HEK293T (cell line): Measurements from ENCODE around the gene APOL4.

ENCODE experiments used
- ELF4 ChIP-seq: fragments of 450-650 bp; IDR thresholded peaks from 2 replicates; pipeline ENCODE4 v1.6.1; 2017; ENCODE audit warnings: antibody characterized with exemption
- FOXA1 ChIP-seq: fragments of 450-650 bp; IDR thresholded peaks from 2 replicates; pipeline ENCODE4 v1.6.1; 2016; ENCODE audit warnings: mild to moderate bottlenecking
- FOXK2 ChIP-seq: fragments of 450-650 bp; IDR thresholded peaks from 2 replicates; pipeline ENCODE4 v1.6.1; 2016; ENCODE audit warnings: mild to moderate bottlenecking
- FOXM1 ChIP-seq: fragments of 450-650 bp; IDR thresholded peaks from 2 replicates; pipeline ENCODE4 v1.6.1; 2017; ENCODE audit warnings: mild to moderate bottlenecking, borderline replicate concordance
- SUZ12 ChIP-seq: fragments of 450-650 bp; IDR thresholded peaks from 2 replicates; pipeline ENCODE4 v1.6.1; 2016; ENCODE audit warnings: mild to moderate bottlenecking
- ZNF384 ChIP-seq: fragments of 450-650 bp; IDR thresholded peaks from 2 replicates; pipeline ENCODE4 v1.6.1; 2016

DNA sequence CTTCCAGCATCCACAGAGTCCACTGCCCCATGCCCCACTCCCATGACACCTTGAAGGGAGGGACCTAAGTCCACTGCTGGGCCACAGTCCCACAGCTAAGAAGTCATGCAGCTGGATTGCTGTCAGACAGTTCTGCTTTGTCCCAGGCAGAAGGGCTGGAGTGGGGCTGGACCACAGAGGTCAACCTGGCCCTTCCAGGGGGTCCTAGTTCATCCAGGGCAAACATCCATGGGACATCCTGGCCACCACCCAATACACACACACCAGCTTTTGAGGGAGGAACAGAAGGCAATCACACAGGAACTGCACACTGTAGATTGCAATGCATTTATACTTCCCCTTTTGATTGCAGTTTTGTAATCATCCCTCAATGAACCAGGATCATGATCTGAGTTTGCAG is 11.3 kb upstream of the APOL4 start:
- TF ChIP-seq FOXM1 (no peak), ELF4 (no peak), FOXK2 (no peak), ZNF384 (no peak), FOXA1 (no peak), SUZ12 (no peak)
